ENCODE results near the gene RXRA. TPM values are rescaled to one million over a fixed set of nuclear protein-coding genes. Genes with fewer than 3 reads are reported as not detected.

RXRA gene
- total RNA-seq, 3 donors from 2014 or later: 31.0 to 63.0 (median 31.5) TPM

- Histone ChIP-seq H3K4me1 (peaks cover 20 to 21% of the 10 kb centered on the region in 2 donors), H3K9me3 (no peaks in the 10 kb centered on the region), H3K27ac (peak overlapping the region; percentile 96 to 99), H3K36me3 (no peaks in the 10 kb centered on the region), H3K4me3 (peak overlapping the region; percentile 59 to 98 (median 75)), H3K27me3 (no peaks in the 10 kb centered on the region)
- no peak for TF ChIP-seq POLR2A (IDR thresholded peaks at IDR 0.05)
- TF ChIP-seq POLR2AphosphoS5 (IDR thresholded peaks at IDR 0.05): no peak
- TF ChIP-seq, protein P1, sequence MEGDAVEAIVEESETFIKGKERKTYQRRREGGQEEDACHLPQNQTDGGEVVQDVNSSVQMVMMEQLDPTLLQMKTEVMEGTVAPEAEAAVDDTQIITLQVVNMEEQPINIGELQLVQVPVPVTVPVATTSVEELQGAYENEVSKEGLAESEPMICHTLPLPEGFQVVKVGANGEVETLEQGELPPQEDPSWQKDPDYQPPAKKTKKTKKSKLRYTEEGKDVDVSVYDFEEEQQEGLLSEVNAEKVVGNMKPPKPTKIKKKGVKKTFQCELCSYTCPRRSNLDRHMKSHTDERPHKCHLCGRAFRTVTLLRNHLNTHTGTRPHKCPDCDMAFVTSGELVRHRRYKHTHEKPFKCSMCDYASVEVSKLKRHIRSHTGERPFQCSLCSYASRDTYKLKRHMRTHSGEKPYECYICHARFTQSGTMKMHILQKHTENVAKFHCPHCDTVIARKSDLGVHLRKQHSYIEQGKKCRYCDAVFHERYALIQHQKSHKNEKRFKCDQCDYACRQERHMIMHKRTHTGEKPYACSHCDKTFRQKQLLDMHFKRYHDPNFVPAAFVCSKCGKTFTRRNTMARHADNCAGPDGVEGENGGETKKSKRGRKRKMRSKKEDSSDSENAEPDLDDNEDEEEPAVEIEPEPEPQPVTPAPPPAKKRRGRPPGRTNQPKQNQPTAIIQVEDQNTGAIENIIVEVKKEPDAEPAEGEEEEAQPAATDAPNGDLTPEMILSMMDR (IDR thresholded peaks at IDR 0.05): no peak
- DNase-seq (ENCODE audit: low spot score in 2 of 2): peak; percentile 67 to 70
- intact Hi-C loops (cut with DNase I; ENCODE audit: low total_unique reads): loop anchor here (5.0 to 10.0 kb wide), 2 partner anchors 108 to 110 kb away; no protein-coding TSS in a partner anchor
Measured at GRCh38 chr9:134325096-134325812, 1.0 kb upstream of the RXRA start.

GRCh38 chr9:134326724-134327601 lies 708 bp downstream of the RXRA start:
- no peaks in the 10 kb centered on the region for H3K36me3 ChIP-seq
- TF ChIP-seq POLR2AphosphoS5 (IDR thresholded peaks at IDR 0.05) (no peak), POLR2A (IDR thresholded peaks at IDR 0.05) (no peak)
- TF ChIP-seq, protein P1 (IDR thresholded peaks at IDR 0.05): no peak
- H3K4me3 ChIP-seq: peak overlapping the region; percentile 61 to 94 (median 80)
- peak overlapping the region; percentile 73 to 89 for H3K27ac ChIP-seq
- H3K27me3 ChIP-seq: no peaks in the 10 kb centered on the region
- H3K4me1 ChIP-seq: peaks cover 21 to 24% of the 10 kb centered on the region in 2 donors
- no peaks in the 10 kb centered on the region for H3K9me3 ChIP-seq
- DNase-seq (ENCODE audit: low spot score in 2 of 2): no peak
- intact Hi-C loops (cut with DNase I; ENCODE audit: low total_unique reads): loop anchor here (5.0 to 10.0 kb wide), 2 partner anchors 108 to 110 kb away; no protein-coding TSS in a partner anchor

- DNase-seq (ENCODE audit: low spot score in 2 of 2): no peak
- Histone ChIP-seq H3K27me3 (no peaks in the 10 kb centered on the region), H3K4me1 (peaks cover 24 to 25% of the 10 kb centered on the region in 2 donors), H3K36me3 (no peaks in the 10 kb centered on the region), H3K27ac (peak overlapping the region; percentile 73 to 89), H3K4me3 (peak overlapping the region; percentile 61 to 94 (median 80)), H3K9me3 (no peaks in the 10 kb centered on the region)
- intact Hi-C loops (cut with DNase I; ENCODE audit: low total_unique reads): loop anchor here (5.0 to 10.0 kb wide), 2 partner anchors 107 to 110 kb away; no protein-coding TSS in a partner anchor
- no peak for TF ChIP-seq POLR2A (IDR thresholded peaks at IDR 0.05)
- TF ChIP-seq POLR2AphosphoS5 (IDR thresholded peaks at IDR 0.05): no peak
Measured at GRCh38 chr9:134327671-134328231, 1.5 kb downstream of the RXRA start.

DNA sequence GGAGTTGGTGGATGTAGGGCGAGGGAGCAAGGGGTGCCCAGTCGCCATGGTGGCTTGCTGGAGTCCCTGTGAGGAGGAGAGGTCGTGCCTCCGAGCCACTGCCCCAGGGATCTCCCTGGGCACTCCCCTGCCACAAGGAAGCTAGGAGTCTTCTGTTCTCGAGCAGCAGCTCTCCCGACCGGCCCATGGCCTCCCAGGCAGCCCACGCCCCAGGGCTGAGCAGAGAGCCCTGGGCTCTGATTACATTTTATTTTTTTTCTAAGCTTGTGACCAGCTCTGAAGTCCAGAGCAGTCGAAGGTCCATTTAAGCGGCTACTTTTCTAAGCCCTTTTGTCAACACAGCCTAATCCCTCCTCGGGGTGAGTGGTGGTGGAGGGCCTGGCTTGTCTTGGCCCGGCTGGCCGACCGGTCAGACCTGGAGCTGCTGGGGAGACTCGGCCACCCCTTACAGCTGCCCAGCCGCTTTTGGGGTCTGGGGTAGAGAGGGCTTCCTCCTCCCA lies 2.1 kb downstream of the RXRA start:
- peaks cover 28% of the 10 kb centered on the region in 2 donors for H3K4me1 ChIP-seq
- H3K27ac ChIP-seq: peak overlapping the region; percentile 73 to 89
- DNase-seq (ENCODE audit: low spot score in 2 of 2): no peak
- intact Hi-C loops (cut with DNase I; ENCODE audit: low total_unique reads): loop anchor here (5.0 to 10.0 kb wide), 2 partner anchors 106 to 111 kb away; no protein-coding TSS in a partner anchor
- no peaks in the 10 kb centered on the region for H3K9me3 ChIP-seq
- no peaks in the 10 kb centered on the region for H3K36me3 ChIP-seq
- H3K4me3 ChIP-seq: peak overlapping the region; percentile 61 to 94 (median 80)
- no peaks in the 10 kb centered on the region for H3K27me3 ChIP-seq
- no peak for TF ChIP-seq POLR2AphosphoS5 (IDR thresholded peaks at IDR 0.05)
- no peak for TF ChIP-seq POLR2A (IDR thresholded peaks at IDR 0.05)
- TF ChIP-seq, protein P1 (IDR thresholded peaks at IDR 0.05): no peak
